Activated CD4-positive, alpha-beta T cell treated with anti-CD3 and anti-CD28 coated beads, Interleukin-2, amount 10 ng/mL, durations not matched to agents 7 days and 5 days (primary cell): ENCODE measurements around the gene CDC73. TPM values are rescaled to one million over a fixed set of nuclear protein-coding genes. Genes with fewer than 3 reads are reported as not detected.
"Not testable (repeated sequence)": the region's sequence is repeated elsewhere in the genome, so short reads cannot be mapped to it uniquely, and the experiment has no call there.

ENCODE experiments used
- CTCF ChIA-PET: fragments of 350-600 bp; sonication (Branson Sonifier 250); formaldehyde crosslinking; loops from one replicate; lab custom pipeline; 2021; ENCODE audit warnings: antibody characterized with exemption; lab: Charles Lee
- POLR2A ChIA-PET: fragments of 350-600 bp; sonication (Branson Sonifier 250); formaldehyde crosslinking; loops from one replicate; lab custom pipeline; 2021; ENCODE audit warnings: antibody characterized with exemption; lab: Charles Lee
- DNase-seq: peaks from one replicate; pipeline ENCODE4 v3.0.0-alpha.2; 2020
- H3K27ac Mint-ChIP-seq: one replicate; pipeline ENCODE4 v1.8.0; 2021; ENCODE audit warnings: mild to moderate bottlenecking, moderate library complexity, mixed read lengths
- H3K27me3 Mint-ChIP-seq: one replicate; pipeline ENCODE4 v1.8.0; 2021; ENCODE audit warnings: mixed read lengths
- H3K36me3 Mint-ChIP-seq: one replicate; pipeline ENCODE4 v1.8.0; 2021; ENCODE audit warnings: low read depth, mixed read lengths
- H3K4me1 Mint-ChIP-seq: one replicate; pipeline ENCODE4 v1.8.0; 2021; ENCODE audit warnings: mixed read lengths
- H3K4me3 Mint-ChIP-seq: one replicate; pipeline ENCODE4 v1.8.0; 2021; ENCODE audit warnings: mild to moderate bottlenecking, moderate library complexity, mixed read lengths
- H3K9me3 Mint-ChIP-seq: one replicate; pipeline ENCODE4 v1.8.0; 2021; ENCODE audit warnings: mixed read lengths
- total RNA-seq, 2 experiments: library from RNA; stranded (reverse); gene quantifications; one replicate each; pipeline ENCODE4 v1.2.3, GENCODE V29; 2021

CDC73 gene
- total RNA-seq, 2 experiments from 2014 or later = 53.9 to 66.2 TPM

DNA sequence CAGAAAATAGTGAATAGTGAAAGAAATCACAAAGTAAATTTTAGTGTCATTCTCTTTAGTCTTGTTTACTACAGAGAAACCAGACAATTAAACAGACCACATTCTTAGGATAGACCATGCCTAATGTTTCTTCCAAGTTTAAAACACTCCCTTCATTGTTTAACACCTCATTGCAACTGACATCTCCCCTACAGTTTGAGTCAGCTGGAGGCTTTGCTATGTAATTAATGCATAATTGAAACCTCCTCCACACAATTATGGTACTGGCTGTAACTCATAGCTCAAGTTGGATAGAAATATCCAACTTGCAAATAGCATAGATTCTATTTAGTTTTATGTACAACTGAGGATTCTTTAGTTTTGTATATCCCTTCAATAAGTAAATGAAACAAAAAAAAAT is 99.8 kb downstream of the CDC73 start:
- H3K27me3 Mint-ChIP-seq = no peaks in the 10 kb centered on the region
- H3K27ac Mint-ChIP-seq = no peak overlapping the region
- peaks cover 3% of the 10 kb centered on the region for H3K4me1 Mint-ChIP-seq
- DNase-seq = no peak
- no peak overlapping the region for H3K4me3 Mint-ChIP-seq
- ChIA-PET POLR2A (no interaction called here), CTCF (no interaction called here)
- peaks cover 52% of the 10 kb centered on the region for H3K36me3 Mint-ChIP-seq
- peaks cover 14% of the 10 kb centered on the region for H3K9me3 Mint-ChIP-seq

DNA sequence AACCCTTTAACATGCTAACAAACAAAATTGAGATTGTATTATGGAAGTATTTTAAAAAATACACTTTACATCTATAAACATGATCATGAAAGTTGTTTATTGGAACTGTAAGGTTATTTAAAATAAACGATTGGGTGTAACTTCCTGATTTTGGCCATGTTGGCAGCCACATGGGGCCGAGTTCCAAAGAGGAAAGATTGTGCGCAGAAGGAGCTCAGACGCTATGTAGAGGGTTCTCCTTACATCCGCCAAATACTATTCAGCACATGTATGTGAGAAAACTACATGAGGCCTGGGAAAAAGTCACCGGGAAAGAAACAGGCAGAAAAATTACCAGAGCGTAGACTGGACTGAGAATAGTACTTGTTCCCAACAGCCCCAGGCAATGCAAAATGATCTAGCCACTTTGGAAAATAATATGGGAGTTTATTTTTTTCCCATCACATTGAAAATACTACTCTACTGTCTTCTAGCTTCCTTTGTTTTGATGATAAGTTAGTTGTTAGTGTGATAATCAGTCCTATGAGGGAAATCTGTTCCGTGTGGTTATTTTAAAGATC is 100.3 kb downstream of the CDC73 start:
- no peak for DNase-seq
- H3K27me3 Mint-ChIP-seq = no peaks in the 10 kb centered on the region
- CTCF ChIA-PET = no interaction called here
- peaks cover 14% of the 10 kb centered on the region for H3K9me3 Mint-ChIP-seq
- H3K4me1 Mint-ChIP-seq = peaks cover 3% of the 10 kb centered on the region
- H3K27ac Mint-ChIP-seq = no peak overlapping the region
- H3K36me3 Mint-ChIP-seq = peaks cover 53% of the 10 kb centered on the region
- POLR2A ChIA-PET = no interaction called here
- H3K4me3 Mint-ChIP-seq = no peak overlapping the region

DNA sequence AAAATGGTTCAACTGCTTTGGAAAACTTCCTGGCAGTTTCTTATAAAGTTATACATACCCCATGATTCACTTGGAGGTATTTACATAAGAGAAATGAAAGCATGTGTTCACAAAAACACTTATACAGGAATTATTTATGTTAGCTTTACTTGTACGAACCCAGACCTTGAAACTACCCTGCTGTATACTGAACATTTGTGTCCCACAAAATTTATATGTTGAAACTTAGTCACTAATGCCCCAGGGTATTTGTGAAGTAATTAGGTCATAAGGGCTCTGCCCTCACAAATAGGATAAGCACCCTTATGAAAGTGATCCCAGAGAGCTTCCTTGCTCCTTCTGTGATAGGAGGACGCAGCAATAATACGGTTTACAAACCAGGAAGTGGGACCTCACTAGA is 107.3 kb downstream of the CDC73 start:
- H3K9me3 Mint-ChIP-seq = peaks cover 14% of the 10 kb centered on the region
- ChIA-PET CTCF (no interaction called here), POLR2A (interaction anchor here (0.7 kb wide), 1 partner anchor 16 kb away, joined by 3 read pairs; no protein-coding TSS in a partner anchor)
- H3K4me1 Mint-ChIP-seq = peaks cover 2% of the 10 kb centered on the region
- H3K27me3 Mint-ChIP-seq = no peaks in the 10 kb centered on the region
- no peak overlapping the region for H3K4me3 Mint-ChIP-seq
- no peak for DNase-seq
- peaks cover 34% of the 10 kb centered on the region for H3K36me3 Mint-ChIP-seq
- no peak overlapping the region for H3K27ac Mint-ChIP-seq

DNA sequence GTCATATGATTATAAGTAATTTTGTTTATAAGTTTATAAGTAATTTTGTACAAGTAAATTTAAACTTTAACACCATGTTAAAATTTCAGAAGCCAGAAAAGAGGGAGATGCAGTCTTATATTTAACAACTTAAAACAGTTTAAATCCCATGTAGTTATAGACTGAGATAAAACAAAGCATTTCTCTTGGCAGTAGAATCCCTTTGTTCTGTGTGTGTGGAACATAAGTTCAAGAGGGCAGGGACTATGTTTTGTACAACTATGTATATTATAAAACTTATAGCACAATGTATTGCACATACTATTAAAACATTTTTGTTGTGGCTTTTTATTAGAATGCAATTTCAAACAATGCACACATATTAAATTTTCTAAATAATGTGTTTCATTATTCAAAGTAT is 109.3 kb downstream of the CDC73 start:
- H3K27me3 Mint-ChIP-seq, DNase-seq, H3K27ac Mint-ChIP-seq, H3K4me1 Mint-ChIP-seq, H3K9me3 Mint-ChIP-seq, H3K4me3 Mint-ChIP-seq, POLR2A ChIA-PET, CTCF ChIA-PET: not testable (repeated sequence)
- H3K36me3 Mint-ChIP-seq = peaks cover 32% of the 10 kb centered on the region

DNA sequence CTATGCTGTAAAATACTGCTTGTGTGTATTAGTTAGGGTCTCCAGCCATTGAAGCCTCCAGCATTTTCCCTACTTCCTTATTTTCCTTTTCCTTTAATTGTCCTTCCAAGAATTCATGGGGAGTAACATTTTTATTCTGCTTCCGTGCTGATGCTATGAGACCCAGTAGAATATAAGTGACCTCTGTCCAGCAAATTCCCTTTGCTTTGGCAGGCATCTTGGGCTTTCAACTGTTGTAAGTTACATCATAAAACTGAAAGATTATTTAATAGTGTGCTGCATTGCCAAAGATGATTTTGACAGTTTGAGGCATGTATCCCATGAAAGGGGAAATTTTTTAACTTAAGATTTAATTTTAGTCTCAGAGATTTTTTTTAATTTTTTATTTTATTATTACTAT is 112.7 kb downstream of the CDC73 start:
- Mint-ChIP-seq H3K9me3 (no peaks in the 10 kb centered on the region), H3K4me3 (no peak overlapping the region), H3K36me3 (peaks cover 45% of the 10 kb centered on the region), H3K4me1 (no peaks in the 10 kb centered on the region), H3K27ac (no peak overlapping the region), H3K27me3 (no peaks in the 10 kb centered on the region)
- ChIA-PET CTCF (no interaction called here), POLR2A (no interaction called here)
- no peak for DNase-seq

DNA sequence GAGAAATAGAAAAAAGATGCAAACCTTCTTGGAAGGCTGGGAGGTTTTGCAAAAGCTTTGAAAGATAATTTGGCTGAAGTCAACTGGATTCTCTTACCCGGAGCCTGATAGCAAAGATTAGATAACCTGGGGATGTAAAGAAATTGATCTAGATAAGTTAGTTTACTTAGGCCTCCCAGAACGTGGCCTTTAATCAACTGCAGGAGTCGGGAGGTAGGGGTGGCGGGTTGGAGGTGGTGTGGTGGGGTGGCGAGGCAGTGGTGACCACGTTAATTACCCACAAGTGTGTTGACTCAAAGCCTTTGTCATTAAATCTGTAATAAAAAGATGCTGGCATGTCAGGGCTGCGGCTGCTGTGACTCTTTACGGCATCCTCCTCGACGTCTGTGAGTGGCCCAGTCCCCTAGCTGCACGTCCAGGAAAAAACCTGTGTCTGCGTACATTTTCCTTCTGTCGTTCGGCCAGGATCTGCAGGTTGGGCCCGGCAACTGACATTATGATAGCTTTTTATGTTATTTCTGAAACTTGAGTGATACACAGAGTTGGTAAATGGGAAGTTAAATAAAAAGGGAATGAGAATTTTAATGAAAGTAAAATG is 115.6 kb downstream of the CDC73 start:
- H3K9me3 Mint-ChIP-seq = peaks cover 8% of the 10 kb centered on the region
- H3K4me1 Mint-ChIP-seq = peaks cover 24% of the 10 kb centered on the region
- ChIA-PET POLR2A (no interaction called here), CTCF (interaction anchor here (0.6 kb wide), 1 partner anchor 58 kb away, joined by 3 read pairs; no protein-coding TSS in a partner anchor)
- DNase-seq = no peak
- no peaks in the 10 kb centered on the region for H3K27me3 Mint-ChIP-seq
- peaks cover 68% of the 10 kb centered on the region for H3K36me3 Mint-ChIP-seq
- no peak overlapping the region for H3K4me3 Mint-ChIP-seq
- no peak overlapping the region for H3K27ac Mint-ChIP-seq

DNA sequence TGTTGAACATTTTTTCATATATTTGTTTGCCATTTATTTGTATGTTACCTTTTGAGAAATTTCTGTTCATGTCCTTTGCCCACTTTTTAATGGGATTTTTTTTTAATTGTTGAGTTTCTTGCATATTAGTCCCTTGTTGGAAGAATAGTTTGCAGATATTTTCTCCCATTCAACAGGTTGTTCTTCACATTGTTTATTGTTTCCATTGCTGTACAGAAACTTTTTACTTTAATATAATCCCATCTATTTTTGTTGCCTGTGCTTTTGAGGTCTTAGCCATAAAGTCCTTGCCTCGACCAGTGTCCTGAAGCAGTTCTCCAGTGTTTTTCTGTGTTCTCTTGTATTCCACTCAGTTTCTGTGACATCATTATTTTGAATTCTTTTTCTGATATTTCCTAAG is 118.8 kb downstream of the CDC73 start:
- POLR2A ChIA-PET = no interaction called here
- H3K36me3 Mint-ChIP-seq = peaks cover 64% of the 10 kb centered on the region
- H3K4me3 Mint-ChIP-seq = no peak overlapping the region

DNA sequence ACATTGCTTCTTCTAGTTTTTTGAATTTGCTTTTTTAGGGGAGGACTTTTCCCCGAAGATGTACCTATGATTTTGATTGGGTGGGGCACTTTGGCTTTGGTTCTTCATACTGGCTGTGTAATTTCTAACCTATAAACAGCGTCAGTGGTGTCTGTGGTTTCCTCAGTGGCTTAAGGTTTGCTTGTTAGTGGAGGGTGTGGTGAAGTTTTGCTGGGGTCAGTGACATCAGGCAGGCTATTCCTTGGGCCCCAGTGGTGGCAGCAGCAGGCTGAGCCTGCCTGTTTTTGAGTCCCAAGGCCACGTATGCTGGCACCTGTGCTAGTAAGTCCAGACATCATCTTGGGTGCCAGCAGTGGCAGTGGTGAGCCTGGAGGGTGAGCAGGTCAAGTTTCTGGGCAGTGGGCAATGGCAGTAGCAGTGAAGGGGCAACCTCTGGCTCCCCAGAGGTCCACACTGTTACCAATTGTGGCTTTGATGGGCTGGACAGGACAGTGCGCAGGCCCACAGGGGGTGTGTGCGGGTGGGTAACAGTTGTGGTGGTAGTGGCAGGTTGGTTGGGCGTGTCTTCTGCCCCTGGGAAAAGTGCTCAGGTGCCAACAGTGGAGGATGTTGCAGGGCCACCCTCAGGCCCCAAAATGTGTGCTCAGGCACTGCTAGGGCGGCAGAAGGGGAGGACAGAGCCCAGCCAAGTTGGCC is 119.4 kb downstream of the CDC73 start:
- Mint-ChIP-seq H3K27ac (peak overlapping the region; percentile 87), H3K27me3 (no peaks in the 10 kb centered on the region), H3K9me3 (peaks cover 8% of the 10 kb centered on the region), H3K36me3 (peaks cover 64% of the 10 kb centered on the region), H3K4me1 (peaks cover 26% of the 10 kb centered on the region), H3K4me3 (no peak overlapping the region)
- peak; percentile 29 for DNase-seq
- POLR2A ChIA-PET = no interaction called here
- CTCF ChIA-PET = no interaction called here

More for the DNA sequence above, 118.8 kb downstream of the CDC73 start:
- no peak for DNase-seq
- CTCF ChIA-PET = no interaction called here
- Mint-ChIP-seq H3K27me3 (no peaks in the 10 kb centered on the region), H3K4me1 (peaks cover 26% of the 10 kb centered on the region), H3K27ac (peak overlapping the region; percentile 87), H3K9me3 (peaks cover 8% of the 10 kb centered on the region)

DNA sequence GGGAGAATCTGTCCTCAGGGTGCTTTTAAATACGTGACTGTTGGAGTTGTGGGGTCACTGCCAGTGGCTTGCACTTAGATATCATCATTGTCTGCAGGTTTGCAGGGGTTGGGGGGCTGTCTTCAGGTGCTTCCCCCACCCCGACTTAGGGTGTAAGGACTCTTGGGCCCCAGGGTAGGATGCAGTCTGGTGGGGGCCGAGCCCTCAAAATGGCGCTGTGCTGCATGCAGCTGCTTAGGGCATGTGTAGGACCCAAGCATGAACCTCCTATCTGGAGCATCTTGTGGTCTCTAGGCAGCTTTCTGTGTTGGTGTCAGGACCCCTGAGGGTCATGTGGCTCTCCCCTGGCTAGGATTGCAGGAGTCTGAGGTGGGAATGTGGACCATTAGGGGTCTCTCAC is 120.2 kb downstream of the CDC73 start:
- no peak for DNase-seq
- peaks cover 26% of the 10 kb centered on the region for H3K4me1 Mint-ChIP-seq
- H3K27me3 Mint-ChIP-seq = no peaks in the 10 kb centered on the region
- CTCF ChIA-PET = no interaction called here
- peaks cover 66% of the 10 kb centered on the region for H3K36me3 Mint-ChIP-seq
- peaks cover 13% of the 10 kb centered on the region for H3K9me3 Mint-ChIP-seq
- H3K4me3 Mint-ChIP-seq = no peak overlapping the region
- POLR2A ChIA-PET = no interaction called here
- no peak overlapping the region for H3K27ac Mint-ChIP-seq

DNA sequence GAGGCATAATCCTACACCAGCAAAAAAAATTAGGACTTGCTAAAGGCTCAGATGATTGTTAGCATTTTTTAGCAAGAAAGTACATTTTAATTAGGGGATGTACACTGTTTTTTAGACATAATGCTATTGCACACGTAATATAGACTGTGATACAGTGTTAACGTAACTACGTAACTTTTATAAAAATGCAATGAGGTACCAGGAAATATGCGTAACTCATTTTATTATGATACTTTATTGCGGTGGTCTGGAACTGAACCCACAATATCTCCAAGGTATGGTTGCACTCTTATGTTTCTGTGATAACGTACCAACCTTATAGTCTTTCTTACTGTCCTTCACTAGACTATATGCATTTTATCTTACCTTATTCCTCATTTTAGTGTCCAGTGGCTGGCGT is 127.4 kb downstream of the CDC73 start:
- no peak overlapping the region for H3K27ac Mint-ChIP-seq
- H3K36me3 Mint-ChIP-seq = peaks cover 44% of the 10 kb centered on the region
- DNase-seq = no peak
- no peaks in the 10 kb centered on the region for H3K27me3 Mint-ChIP-seq
- H3K4me1 Mint-ChIP-seq = peaks cover 2% of the 10 kb centered on the region
- CTCF ChIA-PET = no interaction called here
- no peak overlapping the region for H3K4me3 Mint-ChIP-seq
- POLR2A ChIA-PET = no interaction called here
- peaks cover 12% of the 10 kb centered on the region for H3K9me3 Mint-ChIP-seq

DNA sequence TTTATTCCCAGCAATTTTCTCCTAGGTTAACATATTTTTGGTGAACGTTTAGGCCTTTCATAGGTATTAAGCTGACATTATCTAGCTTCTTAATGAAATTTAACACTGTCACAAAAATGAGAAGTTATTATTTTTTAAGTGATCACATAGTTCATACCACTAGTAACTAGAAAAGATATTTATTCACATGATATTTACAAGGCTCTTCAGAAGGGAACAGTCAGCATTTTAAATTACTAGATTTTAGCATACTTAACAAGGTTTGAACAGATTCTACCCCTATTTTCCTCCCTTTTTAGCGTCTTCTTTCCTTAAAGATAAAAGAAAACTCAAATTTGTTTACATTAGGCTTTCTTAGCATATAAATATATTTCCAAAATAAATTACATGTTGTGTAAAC is 130.1 kb downstream of the CDC73 start:
- peaks cover 5% of the 10 kb centered on the region for H3K4me1 Mint-ChIP-seq
- CTCF ChIA-PET = no interaction called here
- POLR2A ChIA-PET = no interaction called here
- peaks cover 7% of the 10 kb centered on the region for H3K9me3 Mint-ChIP-seq
- no peak overlapping the region for H3K4me3 Mint-ChIP-seq
- DNase-seq = no peak
- H3K27me3 Mint-ChIP-seq = no peaks in the 10 kb centered on the region
- no peak overlapping the region for H3K27ac Mint-ChIP-seq
- peaks cover 30% of the 10 kb centered on the region for H3K36me3 Mint-ChIP-seq

DNA sequence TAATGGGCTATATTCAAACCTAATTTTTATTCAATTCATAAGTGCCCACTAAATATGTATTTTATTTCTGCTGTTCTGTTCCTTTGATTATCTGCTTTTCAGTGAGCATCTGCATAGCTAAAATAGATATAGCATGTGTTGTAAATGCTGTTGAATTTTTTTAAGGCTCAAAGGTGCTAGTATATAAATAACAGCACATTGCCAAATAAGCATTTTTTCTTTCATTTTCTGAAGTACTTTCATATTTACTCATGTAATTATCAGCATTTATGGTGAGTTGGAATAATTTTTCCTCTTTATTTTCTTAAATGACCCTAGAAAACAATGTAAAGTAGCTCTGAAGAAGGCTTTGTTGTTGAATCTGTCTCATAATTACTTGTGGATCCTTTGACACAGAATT is 134.2 kb downstream of the CDC73 start:
- no peaks in the 10 kb centered on the region for H3K27me3 Mint-ChIP-seq
- CTCF ChIA-PET = interaction anchor here (0.7 kb wide), 1 partner anchor 12 kb away, joined by 3 read pairs; no protein-coding TSS in a partner anchor
- DNase-seq = no peak

DNA sequence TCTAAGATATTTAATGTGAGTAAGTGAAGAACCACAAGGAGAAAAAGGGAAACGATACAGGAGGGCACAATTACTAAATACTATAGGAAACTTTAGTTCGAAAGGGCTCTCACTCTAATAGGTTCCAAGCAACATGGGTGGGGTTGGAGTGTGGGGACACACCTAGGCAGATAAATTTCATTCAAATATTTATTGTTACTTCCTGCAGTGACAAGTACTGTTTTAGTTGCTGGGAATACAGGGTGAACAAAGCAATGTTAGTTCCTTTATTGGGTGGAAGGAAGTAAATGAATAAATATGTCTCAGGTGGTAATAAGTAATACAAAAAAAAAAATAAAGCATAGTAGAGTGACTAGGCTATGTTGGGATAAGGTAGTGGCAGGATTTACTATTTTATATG is 137.8 kb downstream of the CDC73 start:
- peaks cover 5% of the 10 kb centered on the region for H3K4me1 Mint-ChIP-seq
- ChIA-PET POLR2A (no interaction called here), CTCF (interaction anchor here (1.3 kb wide), 1 partner anchor 10 kb away, joined by 3 read pairs; no protein-coding TSS in a partner anchor)
- DNase-seq = no peak
- H3K27ac Mint-ChIP-seq = no peak overlapping the region
- H3K36me3 Mint-ChIP-seq = peaks cover 25% of the 10 kb centered on the region
- H3K4me3 Mint-ChIP-seq = no peak overlapping the region
- H3K27me3 Mint-ChIP-seq = no peaks in the 10 kb centered on the region
- H3K9me3 Mint-ChIP-seq = no peaks in the 10 kb centered on the region

More for the DNA sequence above, 134.2 kb downstream of the CDC73 start:
- peaks cover 14% of the 10 kb centered on the region for H3K36me3 Mint-ChIP-seq
- no peaks in the 10 kb centered on the region for H3K9me3 Mint-ChIP-seq
- POLR2A ChIA-PET = no interaction called here
- H3K4me3 Mint-ChIP-seq = no peak overlapping the region
- peaks cover 5% of the 10 kb centered on the region for H3K4me1 Mint-ChIP-seq
- H3K27ac Mint-ChIP-seq = no peak overlapping the region
